ENCODE measurements around the gene UMAD1.

Gene UMAD1

GRCh38 chr7:7859411-7859810, 218.9 kb downstream of the UMAD1 start:
- Histone ChIP-seq H4K20me1 (ENCODE audit: insufficient read depth, low read length, poor library complexity, severe bottlenecking) (no peaks in the 10 kb centered on the region), H3K4me3 (ENCODE audit: low read length, poor library complexity, severe bottlenecking) (no peak overlapping the region)

DNA sequence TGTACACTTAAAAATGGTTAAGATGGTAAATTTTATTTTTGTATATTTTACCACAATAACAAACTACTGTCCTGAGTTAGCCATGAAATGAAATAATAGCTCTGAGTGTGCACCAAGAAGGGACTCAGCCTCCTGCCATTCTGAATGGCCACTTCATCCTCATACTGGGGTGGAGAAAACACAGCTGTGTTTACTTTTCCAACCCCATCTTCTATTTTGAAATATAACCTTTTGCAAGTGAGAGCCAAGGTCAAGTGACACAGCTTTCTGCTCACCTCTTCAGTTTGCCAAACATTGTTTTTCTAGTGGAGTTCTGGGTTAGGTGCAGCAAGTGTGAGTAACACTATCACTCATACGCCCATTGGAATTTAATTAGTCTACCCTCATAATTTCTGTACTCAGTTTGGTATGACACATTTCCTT, 220.7 kb downstream of the UMAD1 start:
- no peaks in the 10 kb centered on the region for H3K36me3 ChIP-seq (ENCODE audit: insufficient read depth, low read length)
- H2AFZ ChIP-seq (ENCODE audit: low read length): no peak overlapping the region
- H3K4me3 ChIP-seq (ENCODE audit: low read length, poor library complexity, severe bottlenecking): no peak overlapping the region
- H3K4me2 ChIP-seq (ENCODE audit: low read depth, low read length, poor library complexity, severe bottlenecking): no peak overlapping the region
- H3K27me3 ChIP-seq (ENCODE audit: insufficient read depth, low read length, poor library complexity, severe bottlenecking): no peaks in the 10 kb centered on the region
- no peaks in the 10 kb centered on the region for H3F3A ChIP-seq (ENCODE audit: low read depth)
- H3K9me2 ChIP-seq (replicated peaks; ENCODE audit: low read depth, low read length): no peaks in the 10 kb centered on the region
- peaks cover 4% of the 10 kb centered on the region for H3K4me1 ChIP-seq (ENCODE audit: insufficient read depth, low read length, poor library complexity, severe bottlenecking)
- H3K9me3 ChIP-seq (ENCODE audit: insufficient read depth, low read depth, low read length): peaks cover under 1% of the 10 kb centered on the region; the same call in 1 of the 2 replicates
- no peak overlapping the region for H3K9ac ChIP-seq (ENCODE audit: low read depth, low read length, poor library complexity, severe bottlenecking)
- no peak for TF ChIP-seq EZH2phosphoT487 (IDR thresholded peaks at IDR 0.05; ENCODE audit: borderline replicate concordance)
- TF ChIP-seq CTCF (conservative IDR thresholded peaks at IDR 0.05; ENCODE audit: low read length): no peak
- H3K79me2 ChIP-seq (ENCODE audit: insufficient read depth, low read length): no peaks in the 10 kb centered on the region
- no peaks in the 10 kb centered on the region for H4K20me1 ChIP-seq (ENCODE audit: insufficient read depth, low read length, poor library complexity, severe bottlenecking)

More at GRCh38 chr7:7859411-7859810, 218.9 kb downstream of the UMAD1 start:
- H2AFZ ChIP-seq (ENCODE audit: low read length): no peak overlapping the region
- no peak overlapping the region for H3K4me2 ChIP-seq (ENCODE audit: low read depth, low read length, poor library complexity, severe bottlenecking)
- H3K9ac ChIP-seq (ENCODE audit: low read depth, low read length, poor library complexity, severe bottlenecking): no peak overlapping the region
- no peaks in the 10 kb centered on the region for H3K36me3 ChIP-seq (ENCODE audit: insufficient read depth, low read length)
- TF ChIP-seq CTCF (conservative IDR thresholded peaks at IDR 0.05; ENCODE audit: low read length): no peak
- no peak for TF ChIP-seq EZH2phosphoT487 (IDR thresholded peaks at IDR 0.05; ENCODE audit: borderline replicate concordance)
- H3K27me3 ChIP-seq (ENCODE audit: insufficient read depth, low read length, poor library complexity, severe bottlenecking): no peaks in the 10 kb centered on the region
- H3K9me2 ChIP-seq (replicated peaks; ENCODE audit: low read depth, low read length): no peaks in the 10 kb centered on the region
- H3K79me2 ChIP-seq (ENCODE audit: insufficient read depth, low read length): no peaks in the 10 kb centered on the region
- H3K4me1 ChIP-seq (ENCODE audit: insufficient read depth, low read length, poor library complexity, severe bottlenecking): peaks cover 4% of the 10 kb centered on the region
- H3F3A ChIP-seq (ENCODE audit: low read depth): no peaks in the 10 kb centered on the region
- peaks cover 19% of the 10 kb centered on the region; the same call in 1 of the 2 replicates for H3K9me3 ChIP-seq (ENCODE audit: insufficient read depth, low read depth, low read length)

DNA sequence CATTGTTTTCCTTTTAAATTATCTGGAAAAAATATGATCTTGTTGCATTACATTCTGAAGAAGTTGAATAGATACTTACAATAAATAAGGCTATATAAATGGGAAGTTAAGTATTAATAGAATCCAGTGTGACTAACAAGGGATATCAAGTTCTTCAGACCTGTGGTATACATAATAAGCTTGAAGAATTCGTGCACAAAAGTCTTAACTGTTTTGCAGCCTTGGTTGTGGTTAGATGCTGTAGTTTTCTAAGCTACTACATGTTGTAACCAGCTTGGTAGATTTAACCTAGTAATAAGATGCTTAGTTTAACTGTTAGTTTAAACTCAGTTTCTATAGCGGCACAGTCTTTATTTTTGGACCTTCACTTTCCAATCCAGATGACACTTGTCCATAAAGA, 221.8 kb downstream of the UMAD1 start:
- Histone ChIP-seq H4K20me1 (ENCODE audit: insufficient read depth, low read length, poor library complexity, severe bottlenecking) (no peaks in the 10 kb centered on the region), H3K9me2 (replicated peaks; ENCODE audit: low read depth, low read length) (no peaks in the 10 kb centered on the region), H3K4me1 (ENCODE audit: insufficient read depth, low read length, poor library complexity, severe bottlenecking) (peaks cover under 1% of the 10 kb centered on the region), H3K36me3 (ENCODE audit: insufficient read depth, low read length) (no peaks in the 10 kb centered on the region), H3K79me2 (ENCODE audit: insufficient read depth, low read length) (no peaks in the 10 kb centered on the region), H3K9me3 (ENCODE audit: insufficient read depth, low read depth, low read length) (no peaks in the 10 kb centered on the region), H3K27me3 (ENCODE audit: insufficient read depth, low read length, poor library complexity, severe bottlenecking) (no peaks in the 10 kb centered on the region), H2AFZ (ENCODE audit: low read length) (no peak overlapping the region), H3F3A (ENCODE audit: low read depth) (no peaks in the 10 kb centered on the region), H3K9ac (ENCODE audit: low read depth, low read length, poor library complexity, severe bottlenecking) (no peak overlapping the region), H3K4me2 (ENCODE audit: low read depth, low read length, poor library complexity, severe bottlenecking) (no peak overlapping the region), H3K4me3 (ENCODE audit: low read length, poor library complexity, severe bottlenecking) (no peak overlapping the region)
- TF ChIP-seq EZH2phosphoT487 (IDR thresholded peaks at IDR 0.05; ENCODE audit: borderline replicate concordance) (no peak), CTCF (conservative IDR thresholded peaks at IDR 0.05; ENCODE audit: low read length) (no peak)
